NB4 (cell line): ENCODE measurements around the gene PIP5K1B.

Experiments
- DNase-seq: peaks from one replicate; pipeline ENCODE4 v3.0.0; 2010; ENCODE audit warnings: low read depth
- H3K4me3 ChIP-seq: one replicate; pipeline ENCODE4 v1.5.1; 2011; ENCODE audit warnings: mild to moderate bottlenecking, low read depth, low read length, moderate library complexity
- CTCF ChIP-seq: IDR thresholded peaks from one replicate; pipeline ENCODE4 v1.5.1; 2012; ENCODE audit warnings: low read depth, low read length
- MAX ChIP-seq: IDR thresholded peaks from 2 replicates; pipeline ENCODE4 v1.6.1; 2011; ENCODE audit warnings: low read depth, low read length
- MYC ChIP-seq: IDR thresholded peaks from 2 replicates; pipeline ENCODE4 v1.6.1; 2011; ENCODE audit warnings: low read depth, low read length
- POLR2A ChIP-seq: IDR thresholded peaks from 2 replicates; pipeline ENCODE4 v1.6.1; 2011; ENCODE audit warnings: mild to moderate bottlenecking; ENCODE audit not compliant: insufficient read length; ENCODE audit errors: extremely low read depth

PIP5K1B gene

GRCh38 chr9:68995776-68996175 lies 290.7 kb downstream of the PIP5K1B start:
- TF ChIP-seq MAX (no peak), MYC (no peak)
- no peak overlapping the region for H3K4me3 ChIP-seq
- DNase-seq, result no peak

GRCh38 chr9:68996462-68996861 lies 291.4 kb downstream of the PIP5K1B start:
- DNase-seq, result no peak
- no peak overlapping the region for H3K4me3 ChIP-seq
- TF ChIP-seq MAX (no peak), MYC (no peak), POLR2A (no peak), CTCF (no peak)

- no peak for TF ChIP-seq CTCF
- TF ChIP-seq MAX, result no peak
- no peak for TF ChIP-seq POLR2A
- no peak for TF ChIP-seq MYC
- no peak overlapping the region for H3K4me3 ChIP-seq
- DNase-seq, result no peak
These were observed 292.6 kb downstream of the PIP5K1B start for GRCh38 chr9:68997666-68998065.

- DNase-seq, result no peak
- no peak overlapping the region for H3K4me3 ChIP-seq
- TF ChIP-seq CTCF (no peak), MYC (no peak), MAX (no peak), POLR2A (no peak)
These were observed 293.3 kb downstream of the PIP5K1B start for GRCh38 chr9:68998385-68998784.

- H3K4me3 ChIP-seq, result no peak overlapping the region
- TF ChIP-seq POLR2A, result no peak
- TF ChIP-seq CTCF, result no peak
- no peak for TF ChIP-seq MYC
- no peak for TF ChIP-seq MAX
- no peak for DNase-seq
These were observed 293.8 kb downstream of the PIP5K1B start for GRCh38 chr9:68998812-68999211.

GRCh38 chr9:68999393-69000105 lies 294.5 kb downstream of the PIP5K1B start:
- DNase-seq, result peak; percentile 69
- TF ChIP-seq MAX (peak; percentile 15; the same call in 1 of the 2 replicates), CTCF (peak; percentile 68), POLR2A (no peak), MYC (no peak)
- H3K4me3 ChIP-seq, result no peak overlapping the region
